Gastroesophageal sphincter (tissue), 3 donors: Measurements from ENCODE around the gene MTR.

Experiments
- CTCF ChIP-seq, 4 experiments: fragments of 200-600 bp in 2 of 4; fragments of 450-650 bp in 2 of 4; sonication (generic) in 1 of 4; IDR thresholded peaks; one replicate each; pipeline ENCODE4 v1.5.1; 2017 to 2019; ENCODE audit warnings: antibody characterized with exemption in 4 of 4, mild to moderate bottlenecking in 2 of 4, moderate library complexity in 2 of 4
- POLR2A ChIP-seq, 2 donors: fragments of 450-650 bp; IDR thresholded peaks; one replicate each; pipeline ENCODE4 v1.6.1; 2017; ENCODE audit warnings: antibody characterized with exemption in 2 of 2, mild to moderate bottlenecking in 2 of 2, moderate library complexity in 1 of 2
- POLR2AphosphoS5 ChIP-seq: sonication (generic); formaldehyde crosslinking; IDR thresholded peaks from one replicate; pipeline ENCODE4 v1.6.1; 2017; ENCODE audit warnings: antibody characterized with exemption

GRCh38 chr1:236850077-236850979, 55.2 kb downstream of the MTR start:
- no peak for TF ChIP-seq CTCF (IDR thresholded peaks at IDR 0.05)
- TF ChIP-seq POLR2A (IDR thresholded peaks at IDR 0.05) = no peak
- TF ChIP-seq POLR2AphosphoS5 = no peak
